Sigmoid colon (tissue), 4 donors: ENCODE results near the gene FAM234A.

Source experiments
- POLR2A ChIP-seq, 2 donors: fragments of 450-650 bp; IDR thresholded peaks; one replicate each; pipeline ENCODE4 v1.6.1; 2016; ENCODE audit warnings: antibody characterized with exemption in 2 of 2, mild to moderate bottlenecking in 2 of 2, moderate library complexity in 2 of 2
- POLR2AphosphoS5 ChIP-seq, 4 donors: sonication (generic); formaldehyde crosslinking; IDR thresholded peaks; one replicate each; pipeline ENCODE4 v1.6.1; 2017; ENCODE audit warnings: antibody characterized with exemption in 4 of 4

DNA sequence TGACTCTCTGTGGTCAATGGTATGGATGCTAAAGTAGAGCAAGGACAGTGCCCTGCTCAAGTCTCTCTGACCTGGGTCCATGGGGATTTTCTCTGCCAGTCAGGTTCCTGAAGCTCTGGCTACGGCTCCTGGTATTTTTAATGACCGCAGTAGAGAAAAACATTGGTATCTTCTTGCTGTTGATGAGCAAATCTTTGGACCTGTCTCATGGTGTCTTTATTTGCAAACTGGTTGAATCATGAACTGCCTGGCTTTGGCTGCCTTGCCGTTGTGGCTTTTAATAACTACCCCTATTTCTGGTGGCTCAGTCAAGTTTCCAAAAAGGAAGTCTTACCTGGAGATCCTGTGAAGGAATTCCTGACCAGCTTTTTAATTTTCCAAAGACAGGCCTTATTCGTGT, 8.7 kb downstream of the FAM234A start:
- TF ChIP-seq POLR2AphosphoS5 (IDR thresholded peaks at IDR 0.05) (no peak), POLR2A (IDR thresholded peaks at IDR 0.05) (no peak)
